GM19395 (cell line): Measurements from ENCODE around the gene MBL2.

ENCODE experiments used
- ATAC-seq: cut with Tn5 transposase; IDR thresholded peaks from one replicate; pipeline ENCODE4 v1.9.1; 2021; ENCODE audit warnings: mild to moderate bottlenecking, moderate library complexity; ENCODE audit not compliant: unreplicated experiment

The MBL2 gene

GRCh38 chr10:52774182-52774581, 1.6 kb upstream of the MBL2 start:
- ATAC-seq = no peak

- no peak for ATAC-seq
These were observed 794 bp downstream of the MBL2 start for GRCh38 chr10:52771534-52772445.

GRCh38 chr10:52770904-52771303, 1.7 kb downstream of the MBL2 start:
- ATAC-seq = no peak

GRCh38 chr10:52769966-52770365, 2.6 kb downstream of the MBL2 start:
- ATAC-seq = no peak

- no peak for ATAC-seq
These were observed 4.5 kb downstream of the MBL2 start for GRCh38 chr10:52768001-52768532.

GRCh38 chr10:52762088-52762487, 10.5 kb downstream of the MBL2 start:
- no peak for ATAC-seq

- ATAC-seq = no peak
These were observed 13.4 kb downstream of the MBL2 start for GRCh38 chr10:52759154-52759553.

- no peak for ATAC-seq
These were observed 14.2 kb downstream of the MBL2 start for GRCh38 chr10:52758406-52758805.

GRCh38 chr10:52757773-52758172, 14.8 kb downstream of the MBL2 start:
- ATAC-seq = no peak

- ATAC-seq = no peak
These were observed 15.6 kb downstream of the MBL2 start for GRCh38 chr10:52756966-52757365.

GRCh38 chr10:52756295-52756694, 16.3 kb downstream of the MBL2 start:
- no peak for ATAC-seq

GRCh38 chr10:52755297-52756062, 17.1 kb downstream of the MBL2 start:
- no peak for ATAC-seq

GRCh38 chr10:52752801-52753445, 19.7 kb downstream of the MBL2 start:
- ATAC-seq = no peak

GRCh38 chr10:52752261-52752660, 20.3 kb downstream of the MBL2 start:
- ATAC-seq = no peak

- ATAC-seq = no peak
These were observed 21.2 kb downstream of the MBL2 start for GRCh38 chr10:52751337-52751736.

- ATAC-seq = no peak
These were observed 22.0 kb downstream of the MBL2 start for GRCh38 chr10:52750629-52751028.

GRCh38 chr10:52747694-52748093, 24.9 kb downstream of the MBL2 start:
- no peak for ATAC-seq

GRCh38 chr10:52746169-52746568, 26.4 kb downstream of the MBL2 start:
- ATAC-seq = no peak

- no peak for ATAC-seq
These were observed 28.4 kb downstream of the MBL2 start for GRCh38 chr10:52744057-52744805.

GRCh38 chr10:52742731-52743130, 29.9 kb downstream of the MBL2 start:
- ATAC-seq = no peak

- ATAC-seq = no peak
These were observed 30.7 kb downstream of the MBL2 start for GRCh38 chr10:52741851-52742250.
